H1 (cell line): ENCODE data around the gene YOD1.

Experiments
- BCL11A ChIP-seq, 2 experiments: IDR thresholded peaks; one replicate each; pipeline ENCODE4 v1.6.1; 2011; ENCODE audit warnings: low read depth in 2 of 2, low read length in 2 of 2, mild to moderate bottlenecking in 2 of 2
- CHD1 ChIP-seq: IDR thresholded peaks from 2 replicates; pipeline ENCODE4 v1.6.1; 2012; ENCODE audit warnings: low read depth, low read length, improper control_type of control experiment
- CTCF ChIP-seq, 3 experiments: IDR thresholded peaks; 1 replicate in 2 of 3; 2 replicates in 1 of 3; pipeline versions ENCODE4 v1.5.1 to v1.6.1; 2011; ENCODE audit warnings: low read length in 3 of 3, mild to moderate bottlenecking in 3 of 3, inconsistent platforms in 2 of 3, low read depth in 1 of 3, moderate library complexity in 1 of 3; ENCODE audit not compliant: insufficient read depth in 1 of 3; ENCODE audit errors: control extremely low read depth in 1 of 3
- EZH2 ChIP-seq: fragments of 200-600 bp; sonication (generic); IDR thresholded peaks from 2 replicates; pipeline ENCODE4 v1.7.1; 2012; ENCODE audit warnings: low read depth, mild to moderate bottlenecking, moderate library complexity, low read length, inconsistent platforms; ENCODE audit not compliant: severe bottlenecking
- JUND ChIP-seq: IDR thresholded peaks from 2 replicates; pipeline ENCODE4 v1.6.1; 2011; ENCODE audit warnings: mild to moderate bottlenecking, improper control_type of control experiment, low read length
- MAFK ChIP-seq: IDR thresholded peaks from 2 replicates; pipeline ENCODE4 v1.6.1; 2012; ENCODE audit warnings: low read depth, mild to moderate bottlenecking, improper control_type of control experiment, low read length
- POLR2A ChIP-seq, 2 experiments: IDR thresholded peaks; 1 replicate in 1 of 2; 2 replicates in 1 of 2; pipeline ENCODE4 v1.6.1; 2011; ENCODE audit warnings: low read depth in 2 of 2, low read length in 2 of 2, mild to moderate bottlenecking in 2 of 2; ENCODE audit errors: control extremely low read depth in 1 of 2
- POLR2AphosphoS5 ChIP-seq: IDR thresholded peaks from 2 replicates; pipeline ENCODE4 v1.6.1; 2011; ENCODE audit warnings: low read depth, low read length
- SRF ChIP-seq: IDR thresholded peaks from 2 replicates; pipeline ENCODE4 v1.6.1; 2011; ENCODE audit warnings: mild to moderate bottlenecking, low read depth, low read length, moderate library complexity
- SUZ12 ChIP-seq: fragments of 200-600 bp; sonication (generic); IDR thresholded peaks from 2 replicates; pipeline ENCODE4 v1.6.1; 2012; ENCODE audit warnings: mild to moderate bottlenecking, inconsistent platforms, low read length, moderate library complexity, mixed read lengths
- TBP ChIP-seq: IDR thresholded peaks from 2 replicates; pipeline ENCODE4 v1.6.1; 2011; ENCODE audit warnings: low read depth, low read length, improper control_type of control experiment

GRCh38 chr1:207009182-207009850, 41.7 kb downstream of the YOD1 start:
- TF ChIP-seq CHD1: no peak
- TF ChIP-seq MAFK: no peak
- no peak for TF ChIP-seq EZH2
- TF ChIP-seq CTCF (IDR thresholded peaks at IDR 0.05; ENCODE audit: control extremely low read depth in 1 of 3, insufficient read depth in 1 of 3, low read depth in 1 of 3, low read length in 3 of 3): no peak
- TF ChIP-seq JUND: no peak
- no peak for TF ChIP-seq POLR2AphosphoS5
- no peak for TF ChIP-seq BCL11A (IDR thresholded peaks at IDR 0.05; ENCODE audit: low read depth in 2 of 2, low read length in 2 of 2)
- TF ChIP-seq SRF: no peak
- TF ChIP-seq POLR2A (IDR thresholded peaks at IDR 0.05; ENCODE audit: control extremely low read depth in 1 of 2, low read depth in 2 of 2, low read length in 2 of 2): no peak
- no peak for TF ChIP-seq TBP
- no peak for TF ChIP-seq SUZ12
